MCF 10A (cell line): ENCODE results near the gene ZNF358. TPM values are rescaled to one million over a fixed set of nuclear protein-coding genes. Genes with fewer than 3 reads are reported as not detected.

Experiments
- BruUV-seq: library from RNA; stranded (reverse); fragments of 400-500 nt; replicated peaks from 2 replicates; lab custom pipeline; 2021; lab: Mats Ljungman, UMichigan
- CTCF ChIA-PET: fragments of 300-600 bp; sonication (Branson Sonifier 250); formaldehyde crosslinking; extraction: SDS; loops from one replicate; lab custom pipeline; 2021; ENCODE audit warnings: antibody characterized with exemption, inconsistent platforms; lab: Yijun Ruan, JAX
- POLR2A ChIA-PET: fragments of 300-600, 350-650 bp; sonication (Branson Sonifier 250); formaldehyde crosslinking; extraction: SDS; loops from one replicate; lab custom pipeline; 2020; ENCODE audit warnings: antibody characterized with exemption, inconsistent platforms; lab: Yijun Ruan, JAX
- DNase-seq: peaks from one replicate; pipeline ENCODE4 v3.0.0-alpha.2; 2018; ENCODE audit not compliant: unreplicated experiment
- H3K27ac Mint-ChIP-seq: one replicate; pipeline ENCODE4 v1.8.0; 2022; ENCODE audit warnings: mild to moderate bottlenecking, low read depth, mixed read lengths; ENCODE audit not compliant: unreplicated experiment
- H3K27me3 Mint-ChIP-seq: one replicate; pipeline ENCODE4 v1.8.0; 2022; ENCODE audit warnings: mixed read lengths; ENCODE audit not compliant: insufficient read depth, unreplicated experiment
- H3K36me3 Mint-ChIP-seq: one replicate; pipeline ENCODE4 v1.8.0; 2022; ENCODE audit warnings: mild to moderate bottlenecking, moderate library complexity, mixed read lengths; ENCODE audit not compliant: insufficient read depth, unreplicated experiment
- H3K4me1 Mint-ChIP-seq: one replicate; pipeline ENCODE4 v1.8.0; 2022; ENCODE audit warnings: mixed read lengths; ENCODE audit not compliant: insufficient read depth, unreplicated experiment
- H3K4me3 Mint-ChIP-seq: one replicate; pipeline ENCODE4 v1.8.0; 2022; ENCODE audit warnings: mild to moderate bottlenecking, moderate library complexity, mixed read lengths; ENCODE audit not compliant: unreplicated experiment
- H3K9me3 Mint-ChIP-seq: one replicate; pipeline ENCODE4 v1.8.0; 2022; ENCODE audit warnings: mixed read lengths; ENCODE audit not compliant: unreplicated experiment
- CTCF ChIP-seq: fragments of 200-600 bp; IDR thresholded peaks from one replicate; pipeline ENCODE4 v1.8.0; 2022; ENCODE audit warnings: antibody characterized with exemption, mild to moderate bottlenecking; ENCODE audit not compliant: unreplicated experiment
- intact Hi-C: fragments of 100-400 bp; cut with micrococcal nuclease; formaldehyde crosslinking; loops from 2 replicates; pipeline ENCODE4 v1.14.1; 2022
- total RNA-seq: library from RNA; stranded (reverse); gene quantifications from 2 replicates; pipeline ENCODE4 v1.2.3, GENCODE V29; 2022

The ZNF358 gene
- total RNA-seq, 1 experiment from 2014 or later = 16.9 TPM

- ChIA-PET POLR2A (no interaction called here), CTCF (interaction anchor here (0.7 to 0.8 kb wide), 2 partner anchors 19 to 128 kb away, joined by 3 read pairs; partner anchors contain the start of gene TRAPPC5)
- Mint-ChIP-seq H3K27ac (no peak overlapping the region), H3K9me3 (no peaks in the 10 kb centered on the region), H3K4me3 (no peak overlapping the region), H3K36me3 (peaks cover 34% of the 10 kb centered on the region), H3K4me1 (no peaks in the 10 kb centered on the region), H3K27me3 (no peaks in the 10 kb centered on the region)
- no peak for DNase-seq
- BruUV-seq = no TSS peak
- no peak for TF ChIP-seq CTCF
- intact Hi-C loops = no loop called here
These were observed 36.9 kb downstream of the ZNF358 start for GRCh38 chr19:7552781-7553180.

GRCh38 chr19:7554565-7554964 is 38.7 kb downstream of the ZNF358 start:
- ChIA-PET POLR2A (no interaction called here), CTCF (interaction anchor here (0.5 to 1.0 kb wide), 4 partner anchors 27 to 202 kb away, joined by 3 to 4 read pairs (median 3); no protein-coding TSS in a partner anchor)
- no peaks in the 10 kb centered on the region for H3K27me3 Mint-ChIP-seq
- no TSS peak for BruUV-seq
- H3K4me3 Mint-ChIP-seq = no peak overlapping the region
- DNase-seq = no peak
- H3K27ac Mint-ChIP-seq = no peak overlapping the region
- H3K4me1 Mint-ChIP-seq = no peaks in the 10 kb centered on the region
- H3K36me3 Mint-ChIP-seq = peaks cover 46% of the 10 kb centered on the region
- no peak for TF ChIP-seq CTCF
- intact Hi-C loops = no loop called here
- H3K9me3 Mint-ChIP-seq = no peaks in the 10 kb centered on the region

- no peak for DNase-seq
- peaks cover 39% of the 10 kb centered on the region for H3K36me3 Mint-ChIP-seq
- ChIA-PET CTCF (interaction anchor here (0.5 to 0.6 kb wide), 4 partner anchors 27 to 202 kb away, joined by 3 to 4 read pairs (median 3); no protein-coding TSS in a partner anchor), POLR2A (interaction anchor here (0.7 kb wide), 1 partner anchor 37 kb away, joined by 3 read pairs; no protein-coding TSS in a partner anchor)
- H3K27ac Mint-ChIP-seq = no peak overlapping the region
- no peaks in the 10 kb centered on the region for H3K27me3 Mint-ChIP-seq
- BruUV-seq = no TSS peak
- H3K4me1 Mint-ChIP-seq = no peaks in the 10 kb centered on the region
- TF ChIP-seq CTCF = no peak
- intact Hi-C loops = no loop called here
- no peaks in the 10 kb centered on the region for H3K9me3 Mint-ChIP-seq
- no peak overlapping the region for H3K4me3 Mint-ChIP-seq
These were observed 39.3 kb downstream of the ZNF358 start for GRCh38 chr19:7554990-7555864.

GRCh38 chr19:7556696-7557315 is 40.9 kb downstream of the ZNF358 start:
- CTCF ChIA-PET = interaction anchor here (0.5 kb wide), 1 partner anchor 10 kb away, joined by 3 read pairs; no protein-coding TSS in a partner anchor
- Mint-ChIP-seq H3K36me3 (peaks cover 37% of the 10 kb centered on the region), H3K9me3 (no peaks in the 10 kb centered on the region), H3K27ac (no peak overlapping the region), H3K4me3 (no peak overlapping the region), H3K27me3 (no peaks in the 10 kb centered on the region), H3K4me1 (no peaks in the 10 kb centered on the region)
- no peak for TF ChIP-seq CTCF
- POLR2A ChIA-PET = no interaction called here
- intact Hi-C loops = no loop called here
- BruUV-seq = no TSS peak
- DNase-seq = no peak
